ENCODE results near the gene VPS72.
"Not testable (repeated sequence)": the region's sequence is repeated elsewhere in the genome, so short reads cannot be mapped to it uniquely, and the experiment has no call there.

The VPS72 gene

GRCh38 chr1:151221616-151222015 is 31.6 kb upstream of the VPS72 start:
- no peak for TF ChIP-seq CTCF (IDR thresholded peaks at IDR 0.05)
- Mint-ChIP-seq H3K4me3 (no peak overlapping the region), H3K27me3 (ENCODE audit: low read depth, poor library complexity) (no peaks in the 10 kb centered on the region), H3K36me3 (ENCODE audit: low read depth) (peaks cover 48% of the 10 kb centered on the region), H3K27ac (no peak overlapping the region), H3K4me1 (no peaks in the 10 kb centered on the region), H3K9me3 (no peaks in the 10 kb centered on the region)
- no peak for DNase-seq

- H3K27me3 Mint-ChIP-seq (ENCODE audit: low read depth, poor library complexity), result no peaks in the 10 kb centered on the region
- no peak overlapping the region for H3K4me3 Mint-ChIP-seq
- H3K9me3 Mint-ChIP-seq, result no peaks in the 10 kb centered on the region
- peak overlapping the region; percentile 89 for H3K27ac Mint-ChIP-seq
- H3K4me1 Mint-ChIP-seq, result peaks cover 7% of the 10 kb centered on the region
- TF ChIP-seq CTCF (IDR thresholded peaks at IDR 0.05), result no peak
- H3K36me3 Mint-ChIP-seq (ENCODE audit: low read depth), result peaks cover 63% of the 10 kb centered on the region
- DNase-seq, result no peak
Measured at GRCh38 chr1:151213560-151213959, 23.6 kb upstream of the VPS72 start.

- no peaks in the 10 kb centered on the region for H3K27me3 Mint-ChIP-seq (ENCODE audit: low read depth, poor library complexity)
- H3K4me3 Mint-ChIP-seq, result no peak overlapping the region
- no peaks in the 10 kb centered on the region for H3K9me3 Mint-ChIP-seq
- no peak for DNase-seq
- no peak for TF ChIP-seq CTCF (IDR thresholded peaks at IDR 0.05)
- H3K36me3 Mint-ChIP-seq (ENCODE audit: low read depth), result peaks cover 68% of the 10 kb centered on the region
- H3K27ac Mint-ChIP-seq, result peak overlapping the region; percentile 85
- peaks cover 7% of the 10 kb centered on the region for H3K4me1 Mint-ChIP-seq
Measured at GRCh38 chr1:151211972-151212705, 22.1 kb upstream of the VPS72 start.

- Mint-ChIP-seq H3K9me3 (no peaks in the 10 kb centered on the region), H3K4me3 (no peak overlapping the region), H3K36me3 (ENCODE audit: low read depth) (peaks cover 74% of the 10 kb centered on the region), H3K27ac (peak overlapping the region; percentile 25), H3K27me3 (ENCODE audit: low read depth, poor library complexity) (no peaks in the 10 kb centered on the region), H3K4me1 (peaks cover 7% of the 10 kb centered on the region)
- no peak for TF ChIP-seq CTCF (IDR thresholded peaks at IDR 0.05)
- DNase-seq, result no peak
Measured at GRCh38 chr1:151210830-151211229, 20.8 kb upstream of the VPS72 start.

GRCh38 chr1:151205381-151205965 is 15.5 kb upstream of the VPS72 start:
- DNase-seq; H3K27ac Mint-ChIP-seq; H3K27me3 Mint-ChIP-seq (ENCODE audit: low read depth, poor library complexity); H3K4me3 Mint-ChIP-seq; H3K9me3 Mint-ChIP-seq: not testable (repeated sequence)
- H3K36me3 Mint-ChIP-seq (ENCODE audit: low read depth), result peaks cover 57% of the 10 kb centered on the region
- peaks cover 15% of the 10 kb centered on the region for H3K4me1 Mint-ChIP-seq

GRCh38 chr1:151199873-151200581 is 10.0 kb upstream of the VPS72 start:
- no peak for DNase-seq
- no peak for TF ChIP-seq CTCF (IDR thresholded peaks at IDR 0.05)
- Mint-ChIP-seq H3K36me3 (ENCODE audit: low read depth) (peaks cover 14% of the 10 kb centered on the region), H3K9me3 (no peaks in the 10 kb centered on the region), H3K27ac (peak overlapping the region; percentile 100), H3K4me1 (peaks cover 48% of the 10 kb centered on the region), H3K4me3 (peak overlapping the region; percentile 99), H3K27me3 (ENCODE audit: low read depth, poor library complexity) (no peaks in the 10 kb centered on the region)
